ENCODE results near the gene ADCY9.

Gene ADCY9

GRCh38 chr16:4152267-4152666 is 36.0 kb upstream of the ADCY9 start:
- in situ Hi-C loops (cut with MboI; ENCODE audit: low sequenced_read_pairs, unreplicated experiment): no loop called here
- DNase-seq (ENCODE audit: low spot score): no peak
- no peak for TF ChIP-seq CTCF (IDR thresholded peaks at IDR 0.05; ENCODE audit: borderline replicate concordance, control extremely low read depth, extremely low read depth, insufficient read depth, missing control alignments)

GRCh38 chr16:4147236-4147635 is 31.0 kb upstream of the ADCY9 start:
- in situ Hi-C loops (cut with MboI; ENCODE audit: low sequenced_read_pairs, unreplicated experiment): no loop called here
- no peak for DNase-seq (ENCODE audit: low spot score)
- no peak for TF ChIP-seq CTCF (IDR thresholded peaks at IDR 0.05; ENCODE audit: borderline replicate concordance, control extremely low read depth, extremely low read depth, insufficient read depth, missing control alignments)

- TF ChIP-seq CTCF (IDR thresholded peaks at IDR 0.05; ENCODE audit: borderline replicate concordance, control extremely low read depth, extremely low read depth, insufficient read depth, missing control alignments): no peak
- in situ Hi-C loops (cut with MboI; ENCODE audit: low sequenced_read_pairs, unreplicated experiment): no loop called here
- peak; percentile 54 for DNase-seq (ENCODE audit: low spot score)
Observed at GRCh38 chr16:4142268-4142667, 26.0 kb upstream of the ADCY9 start.

GRCh38 chr16:4141604-4142003 is 25.4 kb upstream of the ADCY9 start:
- no peak for TF ChIP-seq CTCF (IDR thresholded peaks at IDR 0.05; ENCODE audit: borderline replicate concordance, control extremely low read depth, extremely low read depth, insufficient read depth, missing control alignments)
- in situ Hi-C loops (cut with MboI; ENCODE audit: low sequenced_read_pairs, unreplicated experiment): no loop called here

GRCh38 chr16:4140652-4141051 is 24.4 kb upstream of the ADCY9 start:
- no peak for TF ChIP-seq CTCF (IDR thresholded peaks at IDR 0.05; ENCODE audit: borderline replicate concordance, control extremely low read depth, extremely low read depth, insufficient read depth, missing control alignments)
- in situ Hi-C loops (cut with MboI; ENCODE audit: low sequenced_read_pairs, unreplicated experiment): no loop called here
- no peak for DNase-seq (ENCODE audit: low spot score)

More at GRCh38 chr16:4141604-4142003, 25.4 kb upstream of the ADCY9 start:
- no peak for DNase-seq (ENCODE audit: low spot score)

GRCh38 chr16:4139968-4140367 is 23.7 kb upstream of the ADCY9 start:
- in situ Hi-C loops (cut with MboI; ENCODE audit: low sequenced_read_pairs, unreplicated experiment): no loop called here

More at GRCh38 chr16:4139968-4140367, 23.7 kb upstream of the ADCY9 start:
- no peak for TF ChIP-seq CTCF (IDR thresholded peaks at IDR 0.05; ENCODE audit: borderline replicate concordance, control extremely low read depth, extremely low read depth, insufficient read depth, missing control alignments)
- DNase-seq (ENCODE audit: low spot score): no peak
